ENCODE measurements around the gene ZBTB8OS.
"Not testable (repeated sequence)": the region's sequence is repeated elsewhere in the genome, so short reads cannot be mapped to it uniquely, and the experiment has no call there.

Gene ZBTB8OS

DNA sequence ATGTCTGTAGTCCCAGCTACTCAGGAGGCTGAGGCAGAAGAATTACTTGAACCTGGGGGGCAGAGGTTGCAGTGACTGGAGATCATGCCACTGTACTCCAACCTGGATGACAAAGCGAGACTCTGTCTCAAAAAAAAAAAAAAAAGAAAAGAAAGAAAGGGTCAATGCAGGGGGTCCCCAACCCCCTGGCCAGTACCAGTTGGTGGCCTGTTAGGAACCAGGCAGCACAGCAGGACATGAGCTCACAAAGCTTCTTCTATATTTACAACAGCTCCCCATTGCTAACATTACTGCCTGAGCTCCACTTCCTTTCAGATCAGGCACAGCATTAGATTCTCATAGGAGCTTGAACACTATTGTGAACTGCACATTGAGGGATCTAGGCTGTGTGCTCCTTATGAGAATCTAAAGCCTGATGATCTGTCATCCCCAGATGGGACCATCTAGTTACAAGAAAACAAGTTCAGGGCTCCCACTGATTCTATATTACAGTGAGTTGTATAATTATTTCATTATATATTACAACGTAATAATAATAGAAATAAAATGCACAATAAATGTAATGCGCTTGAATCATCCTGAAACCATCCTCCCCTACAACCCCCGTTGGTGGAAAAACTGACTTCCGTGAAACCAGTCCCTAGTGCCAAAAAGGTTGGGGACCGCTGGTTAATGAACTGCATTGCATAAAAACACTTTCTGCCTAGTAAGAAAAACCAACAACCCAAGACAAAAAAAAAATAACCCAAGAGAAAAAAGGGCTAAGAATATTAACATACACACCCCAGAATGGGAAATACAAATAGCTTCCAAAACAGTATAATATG lies 2.8 kb downstream of the ZBTB8OS start:
- DNase-seq = no peak

DNA sequence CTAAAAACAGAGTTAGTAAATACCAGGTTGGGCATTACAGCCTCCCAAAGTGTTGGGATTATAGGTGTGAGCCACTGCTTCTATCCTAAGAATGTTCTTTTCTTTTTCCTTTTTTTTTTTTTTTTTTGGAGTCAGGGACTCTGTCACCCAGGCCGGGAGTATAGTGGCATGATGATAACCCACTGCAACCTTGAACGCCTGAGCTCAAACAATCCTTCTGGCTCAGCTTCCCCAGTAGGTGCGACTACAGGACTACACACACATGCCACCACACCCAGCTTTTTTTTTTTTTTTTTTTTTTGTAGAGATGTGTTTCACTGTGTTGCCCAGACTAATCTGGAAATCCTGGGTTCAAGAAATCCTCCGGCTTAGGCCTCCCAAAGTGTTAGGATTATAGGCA lies 5.9 kb downstream of the ZBTB8OS start:
- no peak for DNase-seq

DNA sequence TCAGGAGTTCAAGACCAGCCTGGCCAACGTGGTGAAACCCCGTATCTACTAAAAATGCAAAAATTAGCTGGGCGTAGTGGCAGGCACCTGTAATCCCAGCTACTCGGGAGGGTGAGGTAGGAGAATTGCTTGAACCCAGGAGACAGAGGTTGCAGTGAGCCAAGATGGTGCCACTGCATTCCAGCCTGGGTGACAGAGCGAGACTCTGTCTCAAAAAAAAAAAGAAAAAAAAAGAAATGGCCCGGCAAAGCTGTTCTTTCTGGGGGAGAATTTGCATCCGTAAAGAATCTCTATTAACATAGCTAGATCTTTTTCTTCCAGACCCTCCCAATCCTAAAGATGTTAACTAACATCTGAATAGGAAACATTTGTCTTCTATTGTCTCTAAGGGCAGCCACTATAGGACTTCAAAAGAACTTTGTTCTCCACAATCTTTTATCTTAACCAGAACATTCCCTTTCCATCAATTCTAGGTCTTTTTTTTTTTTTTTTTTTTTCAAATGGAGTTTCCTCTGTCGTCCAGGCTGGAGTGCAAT lies 8.0 kb downstream of the ZBTB8OS start:
- DNase-seq = not testable (repeated sequence)

DNA sequence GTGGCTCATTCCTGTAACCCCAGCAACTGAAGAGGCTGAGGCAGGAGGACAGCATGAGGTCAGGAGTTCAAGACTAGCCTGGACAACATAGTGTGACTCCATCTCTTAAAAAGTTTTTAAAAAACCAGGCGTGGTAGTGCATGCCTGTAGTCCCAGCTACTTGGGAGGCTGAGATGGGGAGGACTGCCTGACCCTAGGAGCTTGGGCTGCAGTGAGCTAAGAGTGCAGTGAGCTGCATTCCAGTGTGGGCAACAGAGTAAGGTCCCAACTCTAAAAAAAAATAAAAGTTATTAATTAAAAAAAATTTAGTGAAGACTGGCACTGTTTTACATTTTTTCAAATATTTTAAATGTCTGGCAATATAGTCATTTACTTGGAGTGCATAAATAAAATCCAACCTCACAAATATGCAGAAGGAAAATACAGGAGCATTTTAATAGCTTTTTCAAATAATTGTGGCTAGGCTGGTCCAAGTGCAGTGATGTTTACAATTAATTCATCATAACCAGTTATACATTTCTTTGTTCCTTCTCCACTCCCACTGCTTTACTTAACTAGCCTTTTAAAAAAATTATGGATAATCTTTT lies 10.8 kb downstream of the ZBTB8OS start:
- DNase-seq = no peak

DNA sequence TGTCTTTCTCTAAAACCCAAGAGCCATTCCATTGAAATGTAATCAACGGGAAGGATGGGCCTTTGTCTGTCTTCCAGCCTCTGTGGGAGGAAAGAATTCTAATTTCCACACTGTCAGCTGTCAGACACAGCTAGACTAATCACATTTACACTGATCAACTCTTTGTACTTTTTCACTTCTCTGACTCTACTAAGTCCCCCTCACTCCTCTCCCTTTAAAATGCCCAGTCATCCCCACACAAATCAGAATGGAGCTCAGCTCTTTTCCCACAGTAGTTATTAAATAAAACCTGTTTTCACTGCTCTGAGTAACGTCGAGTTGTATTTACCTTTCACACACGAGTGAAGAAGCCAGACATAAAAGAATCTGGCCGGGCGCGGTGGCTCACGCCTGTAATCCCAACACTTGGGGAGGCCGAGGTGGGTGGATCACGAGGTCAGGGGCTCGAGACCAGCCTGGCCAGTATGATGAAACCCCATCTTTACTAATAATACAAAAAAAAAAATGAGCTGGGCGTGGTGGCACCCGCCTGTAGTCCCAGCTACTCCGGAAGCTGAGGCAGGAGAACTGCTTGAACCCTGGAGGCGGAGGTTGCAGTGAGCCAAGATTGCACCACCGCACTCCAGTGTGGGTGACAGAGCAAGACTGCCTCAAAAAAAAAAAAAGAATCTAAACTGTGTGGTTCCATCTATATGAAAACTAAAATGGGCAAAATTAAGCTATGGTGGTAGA lies 13.3 kb downstream of the ZBTB8OS start:
- DNase-seq = no peak

DNA sequence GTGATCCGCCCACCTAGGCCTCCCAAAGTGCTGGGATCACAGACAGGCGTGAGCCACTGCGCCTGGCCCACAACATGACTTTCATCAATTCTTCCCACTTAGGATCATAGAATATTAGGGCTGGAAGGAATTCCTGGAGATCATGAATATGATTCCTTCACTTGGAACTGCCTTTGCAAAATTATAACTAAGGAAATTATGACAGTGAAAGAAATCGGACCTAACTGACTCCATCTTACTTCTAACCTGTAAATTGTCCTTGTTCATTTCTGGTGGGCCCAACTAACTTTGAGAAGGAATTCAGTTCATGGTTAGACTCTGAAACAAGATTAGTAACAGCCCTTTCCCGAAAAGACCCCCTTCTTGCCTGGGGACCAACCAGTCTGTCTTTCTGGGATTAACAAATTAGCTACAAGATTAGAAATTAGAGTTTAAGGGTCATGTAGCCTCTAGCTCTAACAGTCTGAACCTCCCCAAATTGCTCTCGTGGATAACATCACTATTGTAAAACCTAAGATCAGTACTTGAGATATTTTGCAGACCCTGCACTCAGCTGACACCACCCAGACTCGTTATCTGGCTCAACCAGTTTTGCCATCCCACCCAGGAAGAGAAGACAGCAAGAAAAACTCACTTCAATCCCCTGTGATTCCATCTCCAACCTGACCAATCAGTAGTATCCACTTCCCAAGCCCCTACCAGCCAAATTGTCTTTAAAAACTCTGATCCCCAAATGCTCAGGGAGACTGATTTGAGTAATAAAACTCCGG lies 14.7 kb downstream of the ZBTB8OS start:
- DNase-seq = no peak

DNA sequence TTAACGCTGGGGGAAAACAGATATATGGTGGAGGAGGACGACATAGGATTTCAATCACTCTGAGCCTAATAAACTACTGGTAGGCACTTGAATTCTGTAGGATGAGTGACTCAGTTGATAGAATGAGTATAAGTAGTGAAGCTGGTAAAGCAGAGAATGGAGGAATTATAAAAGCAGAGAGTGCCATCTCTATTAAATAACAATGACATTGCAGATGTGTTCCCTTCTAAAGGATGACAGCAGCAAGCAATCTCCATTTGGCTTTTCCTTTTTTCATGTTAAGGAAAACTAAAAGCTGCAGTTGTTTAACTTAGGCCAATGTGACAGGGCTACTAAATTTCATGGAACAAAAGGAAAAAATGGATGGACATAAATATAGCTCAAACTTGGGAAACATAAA lies 17.5 kb downstream of the ZBTB8OS start:
- no peak for DNase-seq

DNA sequence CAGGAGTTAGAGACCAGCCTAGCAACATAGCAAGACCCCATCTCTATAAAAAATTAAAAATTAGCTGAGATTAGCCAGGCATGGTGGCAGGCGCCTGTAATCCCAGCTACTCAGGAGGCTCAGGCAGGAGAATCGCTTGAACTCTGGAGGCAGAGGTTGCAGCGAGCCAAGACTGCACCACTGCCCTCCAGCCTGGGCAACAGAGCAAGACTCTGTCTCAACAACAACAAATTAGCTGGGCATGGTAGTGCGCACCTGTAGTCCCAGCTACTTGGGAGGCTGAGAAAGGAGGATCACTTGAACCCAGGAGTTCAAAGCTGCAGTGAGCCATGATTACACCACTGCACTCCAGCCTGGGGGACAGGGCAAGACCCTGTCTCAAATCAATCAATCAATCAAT lies 20.2 kb downstream of the ZBTB8OS start:
- not testable (repeated sequence) for DNase-seq

DNA sequence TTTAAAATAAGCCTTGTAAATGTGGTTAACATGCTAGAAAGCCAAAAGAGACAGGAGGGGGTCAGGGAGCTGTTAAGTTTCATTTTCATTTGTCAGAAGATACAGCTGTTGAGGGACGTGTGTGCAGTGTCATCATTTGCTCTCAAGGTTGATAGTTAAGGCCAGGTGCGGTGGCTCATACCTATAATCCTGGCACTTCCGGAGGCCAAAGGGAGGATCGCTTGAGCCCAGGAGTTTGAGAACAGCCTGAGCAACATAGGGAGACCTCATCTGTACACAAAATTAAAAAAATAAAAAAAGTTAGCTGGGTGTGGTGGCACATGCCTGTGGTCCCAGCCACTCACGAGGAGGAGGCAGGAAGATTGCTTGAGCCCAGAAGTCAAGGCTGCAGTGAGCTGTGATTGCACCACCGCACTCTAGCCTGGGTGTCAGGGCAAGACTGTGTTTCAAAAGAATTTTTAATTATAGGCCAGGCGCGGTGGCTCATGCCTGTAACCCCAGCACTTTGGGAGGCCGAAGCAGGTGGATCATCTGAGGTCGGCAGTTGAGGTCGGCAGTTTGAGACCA lies 22.7 kb downstream of the ZBTB8OS start:
- DNase-seq = peak; percentile 55

DNA sequence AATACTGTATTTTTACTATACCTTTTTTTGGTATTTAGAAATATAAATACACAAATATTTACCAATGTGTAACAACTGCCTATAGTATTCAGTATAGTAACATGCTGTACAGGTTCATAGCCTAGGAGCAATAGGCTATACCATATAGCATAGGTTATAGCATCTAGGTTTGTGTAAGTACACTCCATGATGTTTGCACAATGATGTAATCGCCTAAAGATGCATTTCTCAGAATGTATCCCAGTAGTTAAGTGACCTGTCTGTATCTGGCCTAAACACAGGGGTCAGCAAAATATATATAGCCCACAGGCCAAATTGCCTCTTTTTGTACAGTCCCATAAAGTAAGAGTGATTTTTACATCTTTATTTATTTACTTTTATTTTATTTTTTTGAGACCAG lies 24.2 kb downstream of the ZBTB8OS start:
- no peak for DNase-seq

DNA sequence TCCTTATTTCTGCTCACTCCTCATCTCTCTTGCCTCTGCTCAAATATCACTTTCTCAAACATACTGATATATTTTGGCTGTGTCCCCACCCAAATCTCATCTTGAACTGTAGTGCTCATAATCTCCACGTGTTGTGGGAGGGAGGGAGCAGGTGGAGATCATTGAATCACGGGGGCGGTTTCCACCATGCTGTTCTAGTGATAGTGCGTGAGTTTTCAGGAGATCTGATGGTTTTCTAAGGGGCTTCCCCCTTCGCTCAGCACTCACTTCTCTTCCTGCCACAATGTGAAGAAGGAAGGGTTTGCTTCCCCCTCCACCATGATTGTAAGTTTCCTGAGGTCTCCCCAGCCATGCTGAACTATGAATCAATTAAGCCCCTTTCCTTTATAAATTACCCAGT lies 26.6 kb downstream of the ZBTB8OS start:
- DNase-seq = no peak

DNA sequence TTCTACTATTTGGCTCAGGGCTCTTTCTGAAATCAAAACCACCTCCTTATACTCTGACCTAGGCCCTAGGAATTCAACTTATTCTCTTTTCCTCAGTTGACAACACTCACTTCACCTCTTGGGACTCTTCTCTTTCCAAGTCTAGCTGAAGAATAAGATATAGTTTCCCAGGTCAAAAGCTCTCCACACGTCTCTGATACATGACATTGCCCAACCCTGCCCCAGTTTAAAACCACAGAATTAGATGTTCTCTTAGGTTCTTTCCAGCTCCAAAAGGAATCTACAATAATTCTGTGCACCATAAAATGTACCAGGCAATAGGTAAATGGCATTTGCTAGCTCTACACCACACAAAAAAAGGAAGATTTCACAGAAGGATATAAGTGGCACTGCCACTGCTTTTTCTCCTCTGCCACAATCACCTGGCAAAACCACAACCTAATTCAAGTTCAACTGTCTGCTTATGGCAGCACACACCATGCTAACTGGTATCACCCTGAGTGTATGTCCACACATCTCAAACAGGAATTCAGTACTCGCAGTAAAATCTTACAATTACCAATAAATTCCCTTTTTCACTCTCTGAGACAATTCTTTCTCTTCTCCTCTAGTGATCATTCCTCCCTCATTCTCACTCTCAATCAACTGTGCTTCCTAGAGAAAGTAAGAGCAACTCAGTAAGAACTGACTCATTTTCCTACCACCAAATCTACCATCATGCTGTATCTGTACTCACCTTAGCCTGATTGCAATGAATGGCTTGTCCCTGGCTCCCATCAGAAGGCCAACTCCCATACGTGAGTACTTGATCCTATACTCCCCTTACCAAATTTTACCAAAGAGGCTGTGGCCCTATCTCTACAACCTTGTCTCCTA lies 27.3 kb downstream of the ZBTB8OS start:
- no peak for DNase-seq

DNA sequence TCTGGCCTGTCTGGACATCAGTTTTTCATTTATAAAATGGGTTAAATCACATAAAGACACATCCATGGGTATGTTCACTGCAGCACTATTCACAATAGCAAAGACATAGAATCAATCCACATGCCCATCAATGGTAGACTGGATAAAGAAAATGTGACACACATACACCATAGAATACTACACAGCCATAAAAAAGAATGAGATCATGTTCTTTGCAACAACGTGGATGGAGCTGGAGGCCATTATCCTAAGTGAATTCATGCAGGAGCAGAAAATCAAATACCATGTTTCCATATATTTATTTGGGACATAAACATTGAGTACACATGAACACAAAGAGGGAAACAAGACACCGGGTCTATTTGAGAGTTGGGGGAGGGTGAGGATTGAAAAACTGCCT lies 28.1 kb downstream of the ZBTB8OS start:
- DNase-seq = no peak

DNA sequence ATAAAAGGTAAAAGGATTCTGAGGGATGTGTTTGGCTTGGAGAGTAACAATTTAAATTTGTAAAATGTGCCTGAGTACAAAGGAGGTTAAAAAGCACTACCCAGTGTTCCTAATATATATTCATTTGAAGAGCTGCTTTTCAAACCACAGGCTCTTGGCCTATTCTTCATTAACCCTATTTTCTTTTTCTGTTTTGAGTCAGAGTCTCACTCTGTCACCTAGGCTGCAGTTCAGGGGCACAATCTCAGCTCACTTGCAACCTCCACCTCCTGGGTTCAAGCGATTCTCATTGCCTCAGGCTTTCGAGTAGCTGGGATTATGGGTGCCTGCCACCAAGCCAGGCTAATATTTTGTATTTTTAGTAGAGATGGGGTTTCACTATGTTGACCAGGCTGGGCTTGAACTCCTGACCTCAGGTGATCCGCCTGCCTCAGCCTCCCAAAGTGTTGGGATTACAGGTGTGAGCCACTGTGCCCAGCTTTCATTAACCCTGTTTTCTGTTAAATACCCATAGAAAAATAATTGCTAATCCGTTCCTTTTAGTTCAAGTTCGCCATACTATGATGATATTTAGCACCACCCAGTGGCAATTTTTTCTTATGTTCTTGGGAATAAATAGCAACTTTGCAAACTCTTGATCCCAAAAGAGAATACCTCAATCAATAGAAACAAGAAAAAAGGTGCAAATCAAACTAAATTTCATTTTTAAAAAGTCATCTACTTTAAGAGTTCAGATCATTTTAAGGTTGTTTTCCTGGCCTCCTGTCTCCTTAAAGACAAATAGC lies 30.5 kb downstream of the ZBTB8OS start:
- DNase-seq = no peak

DNA sequence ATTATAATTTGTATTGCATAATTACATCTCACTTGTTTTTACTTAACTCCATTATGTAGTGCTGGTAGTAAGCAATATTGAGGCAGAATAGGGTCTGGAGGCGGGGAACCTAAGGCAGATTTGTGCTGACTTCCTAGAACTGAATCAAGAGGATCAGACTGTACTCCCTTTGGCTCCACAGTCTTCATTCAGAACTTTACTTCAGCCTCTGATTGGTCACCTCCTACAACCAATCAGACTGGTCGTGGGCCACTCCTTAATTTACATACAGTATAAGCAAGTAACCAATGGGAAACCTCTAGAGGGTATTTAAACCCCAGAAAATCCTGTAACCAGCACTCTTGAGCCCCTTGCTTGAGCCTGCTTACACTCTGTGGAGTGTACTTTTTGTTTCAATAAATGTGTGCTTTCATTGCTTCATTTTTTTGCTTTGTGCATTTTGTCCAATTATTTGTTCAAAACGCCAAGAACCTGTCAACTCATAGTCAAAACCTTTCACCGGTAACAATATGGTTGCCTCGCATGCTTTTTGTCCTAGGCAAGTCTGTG lies 31.6 kb downstream of the ZBTB8OS start:
- no peak for DNase-seq

DNA sequence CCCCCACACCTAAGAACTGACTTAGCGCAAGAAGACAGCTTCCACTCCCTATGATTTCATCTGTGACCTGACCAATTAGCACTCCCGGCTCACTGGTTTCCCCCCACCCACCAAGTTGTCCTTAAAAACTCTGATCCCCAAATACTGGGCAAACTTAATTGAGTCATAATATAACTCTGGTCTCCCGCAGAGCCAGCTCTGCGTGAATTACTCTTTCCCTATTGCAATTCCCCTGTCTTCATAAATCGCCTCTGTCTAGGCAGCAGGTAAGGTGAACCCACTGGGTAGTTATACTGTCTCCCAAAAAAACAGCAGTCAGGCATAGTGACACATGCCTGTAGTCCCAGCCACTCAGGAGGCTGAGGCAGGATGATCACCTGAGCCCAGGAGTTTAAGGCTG lies 36.9 kb downstream of the ZBTB8OS start:
- DNase-seq = no peak

DNA sequence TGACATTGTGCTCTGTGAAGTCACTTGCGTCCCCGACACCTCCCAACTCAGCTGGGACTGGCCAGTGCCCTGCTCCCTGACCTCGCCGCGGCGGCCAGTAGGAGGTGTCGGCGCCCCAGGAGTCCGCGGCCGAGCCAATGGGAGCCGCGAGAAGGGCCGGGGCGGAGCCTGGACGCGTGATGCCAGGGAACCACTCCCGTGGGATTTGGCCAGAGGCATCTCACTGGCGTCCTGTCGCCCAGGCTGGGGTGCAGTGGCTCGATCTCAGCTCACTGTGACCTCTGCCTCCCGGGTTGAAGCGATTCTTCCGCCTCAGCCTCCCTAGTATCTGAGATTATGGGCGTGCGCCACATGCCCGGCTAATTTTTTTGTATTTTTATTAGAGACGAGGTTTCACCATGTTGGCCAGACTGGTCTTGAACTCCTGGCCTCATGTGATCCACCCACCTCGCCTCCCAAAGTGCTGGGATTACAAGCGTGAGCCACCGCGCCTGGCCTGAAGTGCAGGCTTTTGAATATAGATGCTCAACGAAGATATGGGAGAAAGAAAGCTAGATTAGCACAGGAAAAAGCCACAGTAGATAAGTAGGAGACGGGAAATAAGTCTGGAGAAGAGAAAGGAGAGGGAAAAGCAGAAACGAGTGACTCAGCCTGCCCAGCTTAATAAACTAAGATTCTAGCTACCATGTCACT lies 38.0 kb downstream of the ZBTB8OS start:
- DNase-seq = peak; percentile 46

DNA sequence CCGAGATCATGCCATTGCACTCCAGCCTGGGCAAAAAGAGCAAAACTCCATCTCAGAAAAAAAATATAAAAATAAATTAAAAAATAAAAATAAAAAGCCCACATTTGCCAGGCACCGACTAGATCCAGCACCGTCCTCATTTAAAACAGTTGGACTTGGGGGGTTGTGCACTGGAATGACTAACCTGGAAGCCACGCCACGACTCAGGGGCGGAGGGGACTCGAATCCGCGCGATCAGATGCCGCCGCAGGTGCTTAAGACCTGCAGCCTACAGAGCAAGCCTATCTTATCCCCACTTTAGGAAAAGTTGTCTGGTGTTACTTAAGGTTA lies 38.5 kb downstream of the ZBTB8OS start:
- no peak for DNase-seq

DNA sequence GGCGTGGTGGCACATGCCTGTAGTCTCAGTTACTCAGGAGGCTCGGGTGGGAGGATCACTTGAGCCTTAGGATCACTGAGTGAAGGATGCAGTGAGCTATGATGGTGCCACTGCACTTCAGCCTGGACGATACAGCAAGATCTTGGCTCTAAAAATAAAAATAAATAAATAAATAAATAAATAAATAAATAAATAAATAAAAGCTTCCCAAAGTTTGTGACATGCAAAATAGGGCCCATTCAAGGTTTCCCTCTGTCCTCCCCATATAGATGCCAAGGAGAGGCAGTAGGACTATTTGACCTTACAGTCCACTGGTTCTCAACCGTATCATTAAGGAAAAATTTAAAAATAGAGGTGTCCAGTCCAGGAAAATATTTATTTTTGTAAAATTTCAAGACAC lies 41.2 kb downstream of the ZBTB8OS start:
- DNase-seq = no peak

All from CD4-positive, alpha-beta T cell treated with Interleukin-17A for 1 hour (primary cell).